C4-2B (cell line): Measurements from ENCODE around the gene RET.

Experiments
- ZFX ChIP-seq: fragments of 450-650 bp; IDR thresholded peaks from 2 replicates; pipeline ENCODE4 v1.6.1; 2017
- TF ChIP-seq, protein P1 (sequence below): fragments of 450-650 bp; conservative IDR thresholded peaks from 2 replicates; pipeline ENCODE4 v1.5.1; 2017; ENCODE audit warnings: mild to moderate bottlenecking

DNA sequence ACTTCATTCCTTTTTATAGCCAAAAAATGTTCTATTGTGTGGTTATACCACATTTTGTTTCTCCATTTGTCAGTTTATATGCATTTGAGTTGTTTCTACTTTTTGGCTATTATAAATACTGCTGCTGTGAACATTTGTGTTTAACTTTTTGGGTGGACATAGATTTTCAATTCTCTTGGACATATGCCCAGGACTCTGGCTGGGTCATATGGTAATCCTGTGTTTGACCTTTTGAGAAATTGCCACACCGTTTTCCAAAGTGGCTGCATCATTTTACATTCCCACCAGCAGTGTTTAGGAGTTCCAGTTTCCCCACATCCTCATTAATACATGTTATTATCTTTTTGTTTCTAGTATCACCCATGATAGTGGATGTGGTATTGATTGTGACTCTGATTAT is 100.7 kb downstream of the RET start:
- TF ChIP-seq, protein P1, sequence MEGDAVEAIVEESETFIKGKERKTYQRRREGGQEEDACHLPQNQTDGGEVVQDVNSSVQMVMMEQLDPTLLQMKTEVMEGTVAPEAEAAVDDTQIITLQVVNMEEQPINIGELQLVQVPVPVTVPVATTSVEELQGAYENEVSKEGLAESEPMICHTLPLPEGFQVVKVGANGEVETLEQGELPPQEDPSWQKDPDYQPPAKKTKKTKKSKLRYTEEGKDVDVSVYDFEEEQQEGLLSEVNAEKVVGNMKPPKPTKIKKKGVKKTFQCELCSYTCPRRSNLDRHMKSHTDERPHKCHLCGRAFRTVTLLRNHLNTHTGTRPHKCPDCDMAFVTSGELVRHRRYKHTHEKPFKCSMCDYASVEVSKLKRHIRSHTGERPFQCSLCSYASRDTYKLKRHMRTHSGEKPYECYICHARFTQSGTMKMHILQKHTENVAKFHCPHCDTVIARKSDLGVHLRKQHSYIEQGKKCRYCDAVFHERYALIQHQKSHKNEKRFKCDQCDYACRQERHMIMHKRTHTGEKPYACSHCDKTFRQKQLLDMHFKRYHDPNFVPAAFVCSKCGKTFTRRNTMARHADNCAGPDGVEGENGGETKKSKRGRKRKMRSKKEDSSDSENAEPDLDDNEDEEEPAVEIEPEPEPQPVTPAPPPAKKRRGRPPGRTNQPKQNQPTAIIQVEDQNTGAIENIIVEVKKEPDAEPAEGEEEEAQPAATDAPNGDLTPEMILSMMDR = no peak
- no peak for TF ChIP-seq ZFX
